Measurements from ENCODE around the gene CRTC1. TPM values are rescaled to one million over a fixed set of nuclear protein-coding genes. Genes with fewer than 3 reads are reported as not detected.

Gene CRTC1
- total and polyA plus RNA-seq, 4 donors: 1.5 to 3.5 (median 1.9) TPM

DNA sequence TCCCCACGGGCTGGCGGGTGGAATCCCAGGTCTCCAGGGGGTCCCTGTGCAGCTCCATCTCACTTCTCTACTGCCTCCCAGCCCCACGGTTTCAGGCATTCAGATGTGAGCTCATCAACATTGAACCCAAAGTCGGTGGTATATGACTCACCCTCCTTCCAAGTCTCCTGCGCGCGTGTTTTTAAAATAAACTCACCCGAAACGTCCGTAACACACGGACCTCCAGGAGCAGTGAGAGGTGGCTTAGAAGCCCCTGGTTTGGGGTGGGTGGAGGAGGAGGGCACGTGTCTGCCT, 14.0 kb upstream of the CRTC1 start:
- Histone ChIP-seq H3K27ac (ENCODE audit: low read depth in 1 of 2, low read length in 2 of 2) (no peak overlapping the region), H3K4me1 (ENCODE audit: control insufficient read depth in 4 of 4, insufficient read depth in 4 of 4, low read length in 3 of 4) (no peaks in the 10 kb centered on the region)

More for the DNA sequence above, 14.0 kb upstream of the CRTC1 start:
- Histone ChIP-seq H3K9ac (ENCODE audit: low read depth in 1 of 2, low read length in 2 of 2) (no peak overlapping the region), H3K36me3 (ENCODE audit: control insufficient read depth in 4 of 4, insufficient read depth in 3 of 4, low read depth in 1 of 4, low read length in 3 of 4) (peaks cover 0 to 23% (median 10%) of the 10 kb centered on the region in 4 donors), H3K4me3 (ENCODE audit: low read depth in 1 of 3, low read length in 3 of 3) (no peak overlapping the region), H3K9me3 (ENCODE audit: control insufficient read depth in 4 of 4, low read length in 3 of 4) (no peaks in the 10 kb centered on the region), H3K27me3 (ENCODE audit: control insufficient read depth in 4 of 4, insufficient read depth in 4 of 4, low read length in 3 of 4) (no peaks in the 10 kb centered on the region)
- TF ChIP-seq SP1 (IDR thresholded peaks at IDR 0.05): no peak
- TF ChIP-seq FOXA1 (IDR thresholded peaks at IDR 0.05): no peak
- no peak for TF ChIP-seq CTCF (IDR thresholded peaks at IDR 0.05; ENCODE audit: low read depth, low read length, missing input control)
- no peak for TF ChIP-seq HNF4A (conservative IDR thresholded peaks at IDR 0.05)
- TF ChIP-seq FOXA2 (IDR thresholded peaks at IDR 0.05): no peak
- no peak for TF ChIP-seq EGR1 (IDR thresholded peaks at IDR 0.05; ENCODE audit: low read depth in 2 of 2)
- no peak for TF ChIP-seq JUND (IDR thresholded peaks at IDR 0.05)
- no peak for TF ChIP-seq YY1 (IDR thresholded peaks at IDR 0.05)
- TF ChIP-seq, protein P1, sequence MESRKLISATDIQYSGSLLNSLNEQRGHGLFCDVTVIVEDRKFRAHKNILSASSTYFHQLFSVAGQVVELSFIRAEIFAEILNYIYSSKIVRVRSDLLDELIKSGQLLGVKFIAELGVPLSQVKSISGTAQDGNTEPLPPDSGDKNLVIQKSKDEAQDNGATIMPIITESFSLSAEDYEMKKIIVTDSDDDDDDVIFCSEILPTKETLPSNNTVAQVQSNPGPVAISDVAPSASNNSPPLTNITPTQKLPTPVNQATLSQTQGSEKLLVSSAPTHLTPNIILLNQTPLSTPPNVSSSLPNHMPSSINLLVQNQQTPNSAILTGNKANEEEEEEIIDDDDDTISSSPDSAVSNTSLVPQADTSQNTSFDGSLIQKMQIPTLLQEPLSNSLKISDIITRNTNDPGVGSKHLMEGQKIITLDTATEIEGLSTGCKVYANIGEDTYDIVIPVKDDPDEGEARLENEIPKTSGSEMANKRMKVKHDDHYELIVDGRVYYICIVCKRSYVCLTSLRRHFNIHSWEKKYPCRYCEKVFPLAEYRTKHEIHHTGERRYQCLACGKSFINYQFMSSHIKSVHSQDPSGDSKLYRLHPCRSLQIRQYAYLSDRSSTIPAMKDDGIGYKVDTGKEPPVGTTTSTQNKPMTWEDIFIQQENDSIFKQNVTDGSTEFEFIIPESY (IDR thresholded peaks at IDR 0.05): no peak
- TF ChIP-seq RXRA (IDR thresholded peaks at IDR 0.05): no peak
- TF ChIP-seq, protein P2, sequence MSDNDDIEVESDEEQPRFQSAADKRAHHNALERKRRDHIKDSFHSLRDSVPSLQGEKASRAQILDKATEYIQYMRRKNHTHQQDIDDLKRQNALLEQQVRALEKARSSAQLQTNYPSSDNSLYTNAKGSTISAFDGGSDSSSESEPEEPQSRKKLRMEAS (IDR thresholded peaks at IDR 0.05): no peak
- TF ChIP-seq, protein P3, sequence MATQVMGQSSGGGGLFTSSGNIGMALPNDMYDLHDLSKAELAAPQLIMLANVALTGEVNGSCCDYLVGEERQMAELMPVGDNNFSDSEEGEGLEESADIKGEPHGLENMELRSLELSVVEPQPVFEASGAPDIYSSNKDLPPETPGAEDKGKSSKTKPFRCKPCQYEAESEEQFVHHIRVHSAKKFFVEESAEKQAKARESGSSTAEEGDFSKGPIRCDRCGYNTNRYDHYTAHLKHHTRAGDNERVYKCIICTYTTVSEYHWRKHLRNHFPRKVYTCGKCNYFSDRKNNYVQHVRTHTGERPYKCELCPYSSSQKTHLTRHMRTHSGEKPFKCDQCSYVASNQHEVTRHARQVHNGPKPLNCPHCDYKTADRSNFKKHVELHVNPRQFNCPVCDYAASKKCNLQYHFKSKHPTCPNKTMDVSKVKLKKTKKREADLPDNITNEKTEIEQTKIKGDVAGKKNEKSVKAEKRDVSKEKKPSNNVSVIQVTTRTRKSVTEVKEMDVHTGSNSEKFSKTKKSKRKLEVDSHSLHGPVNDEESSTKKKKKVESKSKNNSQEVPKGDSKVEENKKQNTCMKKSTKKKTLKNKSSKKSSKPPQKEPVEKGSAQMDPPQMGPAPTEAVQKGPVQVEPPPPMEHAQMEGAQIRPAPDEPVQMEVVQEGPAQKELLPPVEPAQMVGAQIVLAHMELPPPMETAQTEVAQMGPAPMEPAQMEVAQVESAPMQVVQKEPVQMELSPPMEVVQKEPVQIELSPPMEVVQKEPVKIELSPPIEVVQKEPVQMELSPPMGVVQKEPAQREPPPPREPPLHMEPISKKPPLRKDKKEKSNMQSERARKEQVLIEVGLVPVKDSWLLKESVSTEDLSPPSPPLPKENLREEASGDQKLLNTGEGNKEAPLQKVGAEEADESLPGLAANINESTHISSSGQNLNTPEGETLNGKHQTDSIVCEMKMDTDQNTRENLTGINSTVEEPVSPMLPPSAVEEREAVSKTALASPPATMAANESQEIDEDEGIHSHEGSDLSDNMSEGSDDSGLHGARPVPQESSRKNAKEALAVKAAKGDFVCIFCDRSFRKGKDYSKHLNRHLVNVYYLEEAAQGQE (IDR thresholded peaks at IDR 0.05): no peak
- no peak for TF ChIP-seq HNF4G (IDR thresholded peaks at IDR 0.05)
- no peak for TF ChIP-seq RAD21 (IDR thresholded peaks at IDR 0.05)
- TF ChIP-seq GABPA (IDR thresholded peaks at IDR 0.05 in 1 of 2, conservative IDR thresholded peaks at IDR 0.05 in 1 of 2): no peak
- TF ChIP-seq, protein P4, sequence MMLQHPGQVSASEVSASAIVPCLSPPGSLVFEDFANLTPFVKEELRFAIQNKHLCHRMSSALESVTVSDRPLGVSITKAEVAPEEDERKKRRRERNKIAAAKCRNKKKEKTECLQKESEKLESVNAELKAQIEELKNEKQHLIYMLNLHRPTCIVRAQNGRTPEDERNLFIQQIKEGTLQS (IDR thresholded peaks at IDR 0.05): no peak
- 95% methylated on average over 12 of the region's 12 CpGs for WGBS
- no peak for DNase-seq (ENCODE audit: low spot score)

Measured in liver (tissue), 9 donors.